Measurements from ENCODE around the gene RIPK4. TPM values are rescaled to one million over a fixed set of nuclear protein-coding genes. Genes with fewer than 3 reads are reported as not detected.
"Not testable (repeated sequence)": the region's sequence is repeated elsewhere in the genome, so short reads cannot be mapped to it uniquely, and the experiment has no call there.

RIPK4 gene
- total RNA-seq, 1 donor from 2014 or later = not detected

GRCh38 chr21:41740604-41741252 lies 26.1 kb downstream of the RIPK4 start:
- intact Hi-C loops (cut with micrococcal nuclease) = no loop called here

- intact Hi-C loops (cut with micrococcal nuclease) = no loop called here
Measured at GRCh38 chr21:41739936-41740335, 26.9 kb downstream of the RIPK4 start.

- intact Hi-C loops (cut with micrococcal nuclease) = no loop called here
Measured at GRCh38 chr21:41739011-41739410, 27.8 kb downstream of the RIPK4 start.

GRCh38 chr21:41737651-41738324 lies 29.1 kb downstream of the RIPK4 start:
- intact Hi-C loops (cut with micrococcal nuclease) = no loop called here

GRCh38 chr21:41736423-41736822 lies 30.4 kb downstream of the RIPK4 start:
- intact Hi-C loops (cut with micrococcal nuclease) = no loop called here

- intact Hi-C loops (cut with micrococcal nuclease) = no loop called here
Measured at GRCh38 chr21:41733951-41734689, 32.7 kb downstream of the RIPK4 start.

- intact Hi-C loops (cut with micrococcal nuclease) = no loop called here
Measured at GRCh38 chr21:41731081-41731480, 35.8 kb downstream of the RIPK4 start.

GRCh38 chr21:41730367-41730765 lies 36.5 kb downstream of the RIPK4 start:
- intact Hi-C loops (cut with micrococcal nuclease) = no loop called here

- intact Hi-C loops (cut with micrococcal nuclease) = no loop called here
Measured at GRCh38 chr21:41729701-41730366, 37.0 kb downstream of the RIPK4 start.

GRCh38 chr21:41727784-41728763 lies 38.8 kb downstream of the RIPK4 start:
- intact Hi-C loops (cut with micrococcal nuclease) = no loop called here

GRCh38 chr21:41726970-41727783 lies 39.7 kb downstream of the RIPK4 start:
- intact Hi-C loops (cut with micrococcal nuclease) = no loop called here

- intact Hi-C loops (cut with micrococcal nuclease) = no loop called here
Measured at GRCh38 chr21:41726630-41726969, 40.3 kb downstream of the RIPK4 start.

GRCh38 chr21:41726058-41726558 lies 40.7 kb downstream of the RIPK4 start:
- intact Hi-C loops (cut with micrococcal nuclease) = no loop called here

- intact Hi-C loops (cut with micrococcal nuclease) = no loop called here
Measured at GRCh38 chr21:41725421-41726031, 41.3 kb downstream of the RIPK4 start.

- intact Hi-C loops (cut with micrococcal nuclease) = not testable (repeated sequence)
Measured at GRCh38 chr21:41723835-41724234, 43.0 kb downstream of the RIPK4 start.

GRCh38 chr21:41722052-41723018 lies 44.5 kb downstream of the RIPK4 start:
- intact Hi-C loops (cut with micrococcal nuclease) = no loop called here

GRCh38 chr21:41720250-41720649 lies 46.6 kb downstream of the RIPK4 start:
- intact Hi-C loops (cut with micrococcal nuclease) = no loop called here

- intact Hi-C loops (cut with micrococcal nuclease) = no loop called here
Measured at GRCh38 chr21:41719691-41720090, 47.2 kb downstream of the RIPK4 start.

Data from T-helper 1 cell treated with Interleukin-12 subunit alpha and Interleukin-12 subunit beta and Interleukin-4 antibody, amounts not matched to agents 30 ng/mL and 1 ng/mL, for 36 hours (primary cell).